H1 (cell line): ENCODE data around the gene LDHAL6A. TPM values are rescaled to one million over a fixed set of nuclear protein-coding genes. Genes with fewer than 3 reads are reported as not detected.

ENCODE experiments used
- CTCF ChIA-PET: fragments of 300-600 bp; sonication (Branson Sonifier 250); formaldehyde crosslinking; loops from one replicate; lab custom pipeline; 2021; ENCODE audit not compliant: partially characterized antibody; lab: Charles Lee
- POLR2A ChIA-PET: fragments of 300-600 bp; sonication (Branson Sonifier 250); formaldehyde crosslinking; loops from one replicate; lab custom pipeline; 2021; ENCODE audit warnings: inconsistent platforms; ENCODE audit not compliant: partially characterized antibody; lab: Charles Lee
- DNase-seq, 2 experiments: peaks; one replicate each; pipeline versions ENCODE4 v3.0.0 to v3.0.0-alpha.2; 2010 to 2022; ENCODE audit warnings: low spot score in 2 of 2, low read depth in 1 of 2, mixed read lengths in 1 of 2
- FAIRE-seq: peaks from 2 replicates; lab custom pipeline; 2011; peaks lifted over from hg19 to GRCh38; lab: Jason Lieb, UNC
- H2AFZ ChIP-seq: 2 replicates; pipeline ENCODE4 v1.8.1; 2012; ENCODE audit warnings: low read length, inconsistent platforms
- H2AK5ac ChIP-seq: 2 replicates; pipeline ENCODE4 v1.6.1; 2013; ENCODE audit warnings: low read depth, low read length
- H2BK120ac ChIP-seq: replicated peaks from 2 replicates; pipeline ENCODE3; 2013; ENCODE audit warnings: low read depth, low read length, inconsistent platforms
- H2BK12ac ChIP-seq: 2 replicates; pipeline ENCODE4 v1.6.1; 2013; ENCODE audit warnings: low read depth, low read length
- H2BK15ac ChIP-seq: 2 replicates; pipeline ENCODE4 v1.6.1; 2013; ENCODE audit warnings: low read length
- H2BK20ac ChIP-seq: 2 replicates; pipeline ENCODE4 v1.6.1; 2013; ENCODE audit warnings: low read length
- H2BK5ac ChIP-seq: 2 replicates; pipeline ENCODE4 v1.6.1; 2013; ENCODE audit warnings: low read depth, low read length
- H3K14ac ChIP-seq: 2 replicates; pipeline ENCODE4 v1.6.1; 2013; ENCODE audit warnings: inconsistent platforms; ENCODE audit not compliant: insufficient read length
- H3K18ac ChIP-seq: 2 replicates; pipeline ENCODE4 v1.6.1; 2013; ENCODE audit warnings: low read length; ENCODE audit errors: extremely low read depth
- H3K23ac ChIP-seq: 2 replicates; pipeline ENCODE4 v1.6.1; 2013; ENCODE audit warnings: inconsistent platforms; ENCODE audit not compliant: insufficient read length
- H3K23me2 ChIP-seq: 2 replicates; pipeline ENCODE4 v1.6.1; 2013; ENCODE audit warnings: low read depth, low read length
- H3K27ac ChIP-seq: 2 replicates; pipeline ENCODE4 v1.6.1; 2011; ENCODE audit warnings: low read depth, low read length, inconsistent platforms
- H3K27me3 ChIP-seq, 4 experiments: replicated peaks in 1 of 4; 1 replicate in 1 of 4; 2 replicates in 3 of 4; pipeline versions ENCODE4 v1.6.1 to v1.8.1; 2011 to 2013; ENCODE audit warnings: low read length in 3 of 4, mild to moderate bottlenecking in 3 of 4, inconsistent platforms in 2 of 4, mixed read lengths in 2 of 4, moderate library complexity in 1 of 4; ENCODE audit not compliant: control insufficient read depth in 3 of 4, insufficient read depth in 3 of 4; ENCODE audit errors: extremely low read depth in 1 of 4
- H3K36me3 ChIP-seq, 4 experiments: 2 replicates each; pipeline versions ENCODE4 v1.6.1 to v1.8.1; 2011 to 2013; ENCODE audit warnings: mild to moderate bottlenecking in 4 of 4, low read length in 3 of 4, moderate library complexity in 2 of 4, control low read depth in 1 of 4, inconsistent platforms in 1 of 4; ENCODE audit not compliant: insufficient read depth in 4 of 4, control insufficient read depth in 2 of 4
- H3K4ac ChIP-seq: replicated peaks from 2 replicates; pipeline ENCODE3; 2013; ENCODE audit warnings: low read length, low read depth, mixed read lengths, inconsistent platforms; ENCODE audit not compliant: insufficient read length
- H3K4me1 ChIP-seq, 4 experiments: replicated peaks in 1 of 4; 1 replicate in 1 of 4; 2 replicates in 3 of 4; pipeline versions ENCODE4 v1.6.1 to v1.8.1; 2011 to 2013; ENCODE audit warnings: low read length in 3 of 4, inconsistent platforms in 2 of 4, mixed read lengths in 1 of 4; ENCODE audit not compliant: insufficient read depth in 4 of 4, control insufficient read depth in 3 of 4
- H3K4me2 ChIP-seq, 2 experiments: 2 replicates each; pipeline versions ENCODE4 v1.6.1 to v1.8.1; 2011 to 2013; ENCODE audit warnings: low read depth in 2 of 2, low read length in 2 of 2, control low read depth in 1 of 2, inconsistent platforms in 1 of 2, mild to moderate bottlenecking in 1 of 2; ENCODE audit not compliant: insufficient read depth in 1 of 2
- H3K4me3 ChIP-seq, 4 experiments: fragments of 200-600, 300-600 bp in 1 of 4; sonication (generic), shearing (Covaris generic), sonication (Bioruptor Twin) in 1 of 4; 2 replicates each; pipeline versions ENCODE4 v1.5.1 to v1.8.1; 2011 to 2016; ENCODE audit warnings: low read length in 4 of 4, low read depth in 3 of 4, control low read depth in 2 of 4, inconsistent platforms in 2 of 4, mild to moderate bottlenecking in 2 of 4, mixed read lengths in 1 of 4, moderate library complexity in 1 of 4; ENCODE audit not compliant: insufficient read depth in 2 of 4; ENCODE audit errors: extremely low read depth in 1 of 4
- H3K56ac ChIP-seq: replicated peaks from 2 replicates; pipeline ENCODE3; 2013; ENCODE audit warnings: low read depth, mild to moderate bottlenecking, mixed read lengths, low read length, inconsistent platforms; ENCODE audit not compliant: insufficient read length
- H3K79me1 ChIP-seq: 2 replicates; pipeline ENCODE4 v1.6.1; 2013; ENCODE audit warnings: low read depth, low read length, control low read depth
- H3K79me2 ChIP-seq, 2 experiments: 2 replicates each; pipeline versions ENCODE4 v1.6.1 to v1.8.1; 2012 to 2013; ENCODE audit warnings: low read length in 2 of 2, mild to moderate bottlenecking in 2 of 2, inconsistent platforms in 1 of 2; ENCODE audit not compliant: insufficient read depth in 2 of 2, control insufficient read depth in 1 of 2
- H3K9ac ChIP-seq, 4 experiments: replicated peaks in 1 of 4; 1 replicate in 1 of 4; 2 replicates in 3 of 4; pipeline versions ENCODE4 v1.6.1 to v1.8.1; 2011 to 2013; ENCODE audit warnings: low read depth in 3 of 4, low read length in 3 of 4, control low read depth in 2 of 4, mild to moderate bottlenecking in 2 of 4, moderate library complexity in 2 of 4, inconsistent platforms in 1 of 4; ENCODE audit errors: extremely low read depth in 1 of 4
- H3K9me3 ChIP-seq, 2 experiments: 2 replicates each; pipeline versions ENCODE4 v1.6.1 to v1.8.1; 2012 to 2013; ENCODE audit warnings: mild to moderate bottlenecking in 2 of 2, moderate library complexity in 2 of 2, control low read depth in 1 of 2, inconsistent platforms in 1 of 2, low read depth in 1 of 2, low read length in 1 of 2, mixed read lengths in 1 of 2; ENCODE audit not compliant: insufficient read depth in 2 of 2
- H4K20me1 ChIP-seq, 2 experiments: replicated peaks in 1 of 2; 2 replicates each; pipeline versions ENCODE3 to v1.8.1; 2011 to 2013; ENCODE audit warnings: inconsistent platforms in 2 of 2, low read length in 2 of 2, mild to moderate bottlenecking in 1 of 2; ENCODE audit not compliant: insufficient read depth in 2 of 2, control insufficient read depth in 1 of 2
- H4K5ac ChIP-seq: 2 replicates; pipeline ENCODE4 v1.6.1; 2013; ENCODE audit warnings: low read length, low read depth, mixed read lengths, inconsistent platforms; ENCODE audit not compliant: insufficient read length
- H4K8ac ChIP-seq: 2 replicates; pipeline ENCODE4 v1.8.0; 2013; ENCODE audit warnings: mild to moderate bottlenecking, moderate library complexity, low read length, inconsistent platforms; ENCODE audit not compliant: insufficient read depth; ENCODE audit errors: extremely low read depth
- H4K91ac ChIP-seq: replicated peaks from 2 replicates; pipeline ENCODE3; 2013; ENCODE audit warnings: low read length, mixed read lengths, inconsistent platforms; ENCODE audit not compliant: insufficient read length
- CHD1 ChIP-seq: IDR thresholded peaks from 2 replicates; pipeline ENCODE4 v1.6.1; 2012; ENCODE audit warnings: low read depth, low read length, improper control_type of control experiment
- CHD2 ChIP-seq: IDR thresholded peaks from 2 replicates; pipeline ENCODE4 v1.6.1; 2012; ENCODE audit warnings: low read length, improper control_type of control experiment
- EP300 ChIP-seq, 2 experiments: IDR thresholded peaks; 1 replicate in 1 of 2; 2 replicates in 1 of 2; pipeline ENCODE4 v1.6.1; 2011 to 2012; ENCODE audit warnings: low read depth in 2 of 2, low read length in 2 of 2, mild to moderate bottlenecking in 2 of 2, borderline replicate concordance in 1 of 2, inconsistent platforms in 1 of 2, moderate library complexity in 1 of 2
- JUN ChIP-seq: IDR thresholded peaks from 2 replicates; pipeline ENCODE4 v1.6.1; 2011; ENCODE audit warnings: low read depth, mild to moderate bottlenecking, improper control_type of control experiment, low read length
- JUND ChIP-seq: IDR thresholded peaks from 2 replicates; pipeline ENCODE4 v1.6.1; 2011; ENCODE audit warnings: mild to moderate bottlenecking, improper control_type of control experiment, low read length
- NANOG ChIP-seq: IDR thresholded peaks from 2 replicates; pipeline ENCODE4 v1.6.1; 2011; ENCODE audit warnings: low read length, low read depth, mild to moderate bottlenecking, inconsistent platforms; ENCODE audit not compliant: insufficient read depth, poor library complexity, severe bottlenecking
- SIN3A ChIP-seq, 2 experiments: IDR thresholded peaks in 1 of 2; conservative IDR thresholded peaks in 1 of 2; 2 replicates each; pipeline ENCODE4 v1.6.1; 2011 to 2012; ENCODE audit warnings: low read length in 2 of 2, improper control_type of control experiment in 1 of 2, low read depth in 1 of 2, mild to moderate bottlenecking in 1 of 2
- TAF1 ChIP-seq: IDR thresholded peaks from 2 replicates; pipeline ENCODE4 v1.6.1; 2011; ENCODE audit warnings: mild to moderate bottlenecking, low read depth, low read length
- TEAD4 ChIP-seq: IDR thresholded peaks from 2 replicates; pipeline ENCODE4 v1.6.1; 2012; ENCODE audit warnings: low read depth, low read length, inconsistent platforms, mixed read lengths
- ZNF274 ChIP-seq: IDR thresholded peaks from 2 replicates; pipeline ENCODE4 v1.7.0; 2012; ENCODE audit warnings: low read length, borderline replicate concordance; ENCODE audit errors: extremely low read depth
- WGBS, 2 experiments: shearing (Covaris generic) in 1 of 2; methylation state at CpG; one replicate each; pipeline versions ENCODE4 v1.1.6 to v1.1.7; 2013 to 2015; ENCODE audit warnings: low lambda C conversion rate in 2 of 2, mixed read lengths in 2 of 2, inconsistent platforms in 1 of 2, low coverage in 1 of 2, missing lambda C conversion rate in 1 of 2; ENCODE audit not compliant: insufficient replicate concordance in 2 of 2, insufficient coverage in 1 of 2, insufficient read length in 1 of 2; ENCODE audit errors: extremely low coverage in 1 of 2, missing lambda C conversion rate in 1 of 2; 5-methylcytosine and 5-hydroxymethylcytosine counted together
- polyA plus RNA-seq, 7 experiments: library from polyadenylated mRNA; depleted of rRNA in 3 of 7; stranded (reverse) in 5 of 7; unstranded in 2 of 7; fragments of >200 nt in 5 of 7; fragments of 200-250 nt in 2 of 7; gene quantifications; 1 replicate in 5 of 7; 2 replicates in 1 of 7; 4 replicates in 1 of 7; pipeline versions ENCODE4 v1.2.1 to v1.2.3, GENCODE V29; 2011 to 2013; ENCODE audit warnings: missing spikeins in 2 of 7, mixed read lengths in 2 of 7
- total RNA-seq: library from RNA; stranded (reverse); fragmentation: NEBNext Ultra II Directional; extraction: Animal tissue kit (Norgen Biotek cat#: 25700); gene quantifications from 2 replicates; pipeline ENCODE4 v1.2.1, GENCODE V29; 2021
- TF ChIP-seq, protein P1 (sequence below): IDR thresholded peaks from 2 replicates; pipeline ENCODE4 v1.6.1; 2012; ENCODE audit warnings: inconsistent platforms

Gene LDHAL6A
- total and polyA plus RNA-seq, 2 of the 8 experiments (the other 6 are each of a cell fraction or from before 2014, with no cell fraction given): not detected

- POLR2A ChIA-PET: no interaction called here
These were observed 12.4 kb downstream of the LDHAL6A start for GRCh38 chr11:18468059-18468458.

More at GRCh38 chr11:18468059-18468458, 12.4 kb downstream of the LDHAL6A start:
- no peak for TF ChIP-seq CHD2
- TF ChIP-seq EP300 (IDR thresholded peaks at IDR 0.05; ENCODE audit: borderline replicate concordance in 1 of 2, low read depth in 2 of 2, low read length in 2 of 2): no peak
- no peak for TF ChIP-seq TAF1
- TF ChIP-seq, protein P1, sequence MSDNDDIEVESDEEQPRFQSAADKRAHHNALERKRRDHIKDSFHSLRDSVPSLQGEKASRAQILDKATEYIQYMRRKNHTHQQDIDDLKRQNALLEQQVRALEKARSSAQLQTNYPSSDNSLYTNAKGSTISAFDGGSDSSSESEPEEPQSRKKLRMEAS: no peak
- no peak for TF ChIP-seq TEAD4
- TF ChIP-seq JUND: no peak
- TF ChIP-seq ZNF274: no peak
- no peak for TF ChIP-seq SIN3A (conservative IDR thresholded peaks at IDR 0.05 in 1 of 2, IDR thresholded peaks at IDR 0.05 in 1 of 2; ENCODE audit: low read depth in 1 of 2, low read length in 2 of 2)
- no peak for TF ChIP-seq JUN
- no peak for TF ChIP-seq NANOG
- no peak for TF ChIP-seq CHD1
- TF ChIP-seq, all 59 proteins: peak for 0
- DNase-seq (no peak), FAIRE-seq (no peak)
- no peaks in the 10 kb centered on the region for H3K79me2 ChIP-seq
- no peak overlapping the region for H2AK5ac ChIP-seq
- H3K9me3 ChIP-seq: no peaks in the 10 kb centered on the region
- H3K56ac ChIP-seq: no peak overlapping the region
- no peak overlapping the region for H3K4ac ChIP-seq
- no peak overlapping the region for H3K27ac ChIP-seq
- no peaks in the 10 kb centered on the region for H3K27me3 ChIP-seq
- H2BK120ac ChIP-seq: no peak overlapping the region
- no peak overlapping the region for H3K4me3 ChIP-seq
- H4K8ac ChIP-seq: no peak overlapping the region
- H3K9ac ChIP-seq: no peak overlapping the region
- H3K4me2 ChIP-seq: no peak overlapping the region
- 93% methylated on average over 2 of the region's 2 CpGs; no CpG with 5 or more reads in 1 of the 2 experiments for WGBS, 2 experiments
- H2BK12ac ChIP-seq: no peak overlapping the region
- H2BK15ac ChIP-seq: no peak overlapping the region
- H4K5ac ChIP-seq: no peak overlapping the region
- H3K14ac ChIP-seq: no peak overlapping the region
- no peaks in the 10 kb centered on the region; the same call in 1 of the 2 replicates for H3K23me2 ChIP-seq
- no peaks in the 10 kb centered on the region for H3K4me1 ChIP-seq
- no peak overlapping the region for H4K91ac ChIP-seq
- H3K18ac ChIP-seq: no peak overlapping the region
- H3K36me3 ChIP-seq: no peaks in the 10 kb centered on the region
- CTCF ChIA-PET: interaction anchor here (1.7 kb wide), 1 partner anchor 58 kb away, joined by 4 read pairs; no protein-coding TSS in a partner anchor
- no peak overlapping the region for H2BK5ac ChIP-seq
- no peak overlapping the region for H3K23ac ChIP-seq
- no peaks in the 10 kb centered on the region for H4K20me1 ChIP-seq
- no peak overlapping the region for H2AFZ ChIP-seq
- no peaks in the 10 kb centered on the region for H3K79me1 ChIP-seq
- no peak overlapping the region for H2BK20ac ChIP-seq
